ENCODE data around the gene NT5DC3. TPM values are rescaled to one million over a fixed set of nuclear protein-coding genes. Genes with fewer than 3 reads are reported as not detected.

NT5DC3 gene
- total RNA-seq, 1 donor from 2014 or later, result 4.0 TPM

- no peaks in the 10 kb centered on the region for H3K27me3 ChIP-seq (ENCODE audit: low read depth)
- no peak overlapping the region for H3K27ac ChIP-seq
- no peaks in the 10 kb centered on the region for H3K9me3 ChIP-seq
- H3K4me1 ChIP-seq, result peaks cover 11% of the 10 kb centered on the region
- H3K36me3 ChIP-seq, result no peaks in the 10 kb centered on the region
- H3K4me3 ChIP-seq, result no peak overlapping the region
- ATAC-seq (no peak), DNase-seq (no peak)
- TF ChIP-seq CTCF (IDR thresholded peaks at IDR 0.05), result no peak
- intact Hi-C loops (cut with DNase I), result no loop called here
Observed at GRCh38 chr12:103830025-103830725, 10.9 kb downstream of the NT5DC3 start.

- no peak overlapping the region for H3K4me3 ChIP-seq
- intact Hi-C loops (cut with DNase I), result no loop called here
- peak in 1 of 2 donors; percentile 52 for ATAC-seq
- H3K4me1 ChIP-seq, result peaks cover 11% of the 10 kb centered on the region
- no peak for TF ChIP-seq CTCF (IDR thresholded peaks at IDR 0.05)
- H3K27ac ChIP-seq, result no peak overlapping the region
- H3K9me3 ChIP-seq, result no peaks in the 10 kb centered on the region
- DNase-seq, result no peak
- no peaks in the 10 kb centered on the region for H3K36me3 ChIP-seq
- H3K27me3 ChIP-seq (ENCODE audit: low read depth), result no peaks in the 10 kb centered on the region
Observed at GRCh38 chr12:103829092-103829491, 11.9 kb downstream of the NT5DC3 start.

DNA sequence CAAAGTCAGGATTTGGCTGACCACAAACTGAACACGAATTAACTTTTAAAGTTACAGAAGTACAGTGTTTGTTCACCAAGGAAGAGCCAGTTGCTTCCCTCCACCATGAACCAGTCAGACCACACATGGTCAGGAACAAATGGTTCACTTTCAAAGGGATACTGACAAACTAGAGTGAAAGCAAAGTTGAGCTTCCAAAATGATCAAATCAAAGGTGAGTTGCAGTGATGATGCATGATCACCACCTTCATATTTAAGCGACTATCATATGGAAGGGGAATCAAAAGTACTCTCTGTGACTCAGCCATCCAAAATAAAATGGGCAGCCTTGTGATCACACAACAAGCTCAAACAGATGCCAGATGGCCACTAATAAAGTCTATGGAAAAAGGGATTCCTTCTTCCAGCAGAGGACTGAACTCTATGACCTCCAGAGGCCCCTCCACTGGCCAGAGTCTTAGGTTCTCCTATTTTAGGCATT lies 13.1 kb downstream of the NT5DC3 start:
- Histone ChIP-seq H3K4me1 (peaks cover 11% of the 10 kb centered on the region), H3K27me3 (ENCODE audit: low read depth) (no peaks in the 10 kb centered on the region), H3K27ac (no peak overlapping the region), H3K4me3 (no peak overlapping the region), H3K36me3 (no peaks in the 10 kb centered on the region), H3K9me3 (no peaks in the 10 kb centered on the region)
- DNase-seq, result no peak
- intact Hi-C loops (cut with DNase I), result no loop called here
- no peak for TF ChIP-seq CTCF (IDR thresholded peaks at IDR 0.05)
- ATAC-seq, result no peak

DNA sequence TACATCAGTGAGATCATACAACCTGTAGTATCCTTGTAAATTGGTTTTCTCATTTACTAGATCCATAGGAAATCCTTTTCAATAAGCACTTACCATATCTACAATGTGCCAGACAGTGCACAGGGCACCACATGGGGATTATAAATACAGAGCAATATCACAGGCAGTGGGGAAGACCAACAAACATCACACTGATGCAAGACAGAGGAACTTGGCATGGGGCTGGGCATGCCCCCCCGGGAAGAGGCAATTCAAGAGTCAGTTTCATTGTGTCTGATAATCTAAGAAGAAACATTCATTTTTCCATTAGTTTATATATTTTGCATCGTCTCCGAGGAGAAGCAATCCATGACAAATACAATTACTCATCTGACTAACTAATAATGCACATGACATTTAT lies 16.2 kb downstream of the NT5DC3 start:
- intact Hi-C loops (cut with DNase I), result no loop called here
- TF ChIP-seq CTCF (IDR thresholded peaks at IDR 0.05), result no peak
- ATAC-seq, result no peak
- Histone ChIP-seq H3K36me3 (no peaks in the 10 kb centered on the region), H3K27me3 (ENCODE audit: low read depth) (no peaks in the 10 kb centered on the region), H3K27ac (no peak overlapping the region), H3K4me1 (peaks cover 11% of the 10 kb centered on the region), H3K9me3 (peaks cover 6% of the 10 kb centered on the region), H3K4me3 (no peak overlapping the region)
- DNase-seq, result no peak

- intact Hi-C loops (cut with DNase I), result no loop called here
- Histone ChIP-seq H3K36me3 (no peaks in the 10 kb centered on the region), H3K4me3 (no peak overlapping the region), H3K4me1 (peaks cover 11% of the 10 kb centered on the region), H3K27me3 (ENCODE audit: low read depth) (no peaks in the 10 kb centered on the region), H3K27ac (no peak overlapping the region), H3K9me3 (peaks cover 6% of the 10 kb centered on the region)
- no peak for TF ChIP-seq CTCF (IDR thresholded peaks at IDR 0.05)
- DNase-seq (no peak), ATAC-seq (no peak)
Observed at GRCh38 chr12:103824290-103824689, 16.7 kb downstream of the NT5DC3 start.
